Kidney (tissue), 14 donors: ENCODE data around the gene ANKRD6. TPM values are rescaled to one million over a fixed set of nuclear protein-coding genes. Genes with fewer than 3 reads are reported as not detected.

Experiments
- DNase-seq, 5 donors: peaks; one replicate each; pipeline ENCODE4 v3.0.0-alpha.2; 2013 to 2020
- FAIRE-seq: peaks from 2 replicates; lab custom pipeline; 2012; peaks lifted over from hg19 to GRCh38; lab: Jason Lieb, UNC
- H3K27ac ChIP-seq, 2 donors: one replicate each; pipeline ENCODE4 v1.7.0; 2013; ENCODE audit warnings: low read depth in 2 of 2, low read length in 2 of 2, inconsistent platforms in 1 of 2
- H3K27me3 ChIP-seq: one replicate; pipeline ENCODE4 v1.7.1; 2013; ENCODE audit warnings: low read length, inconsistent platforms; ENCODE audit not compliant: control insufficient read depth, insufficient read depth
- H3K36me3 ChIP-seq, 3 donors: one replicate each; pipeline versions ENCODE4 v1.7.0 to v1.7.1; 2013; ENCODE audit warnings: low read length in 3 of 3, control low read depth in 1 of 3, inconsistent platforms in 1 of 3; ENCODE audit not compliant: insufficient read depth in 3 of 3, control insufficient read depth in 2 of 3
- H3K4me1 ChIP-seq, 3 donors: one replicate each; pipeline versions ENCODE4 v1.7.0 to v1.7.1; 2013; ENCODE audit warnings: low read length in 3 of 3, inconsistent platforms in 1 of 3, low read depth in 1 of 3; ENCODE audit not compliant: control insufficient read depth in 2 of 3, insufficient read depth in 2 of 3
- H3K4me3 ChIP-seq, 3 donors: one replicate each; pipeline versions ENCODE4 v1.7.0 to v1.8.1; 2013; ENCODE audit warnings: low read length in 3 of 3, control low read depth in 1 of 3, inconsistent platforms in 1 of 3
- H3K9ac ChIP-seq, 3 donors: one replicate each; pipeline versions ENCODE4 v1.7.0 to v1.7.1; 2013; ENCODE audit warnings: low read length in 3 of 3, control low read depth in 1 of 3, inconsistent platforms in 1 of 3
- H3K9me3 ChIP-seq, 3 donors: one replicate each; pipeline versions ENCODE4 v1.7.0 to v1.7.1; 2013; ENCODE audit warnings: low read length in 3 of 3, control low read depth in 1 of 3, inconsistent platforms in 1 of 3; ENCODE audit not compliant: control insufficient read depth in 2 of 3, insufficient read depth in 1 of 3
- CTCF ChIP-seq: IDR thresholded peaks from 3 replicates; pipeline ENCODE4 v1.5.1; 2012; ENCODE audit warnings: mild to moderate bottlenecking, moderate library complexity, borderline replicate concordance; ENCODE audit not compliant: insufficient read depth; ENCODE audit errors: extremely low read depth
- intact Hi-C: fragments of 100-400 bp; cut with DNase I; formaldehyde crosslinking; loops from one replicate; pipeline ENCODE4 v1.11.1; 2022
- polyA plus RNA-seq: library from polyadenylated mRNA; stranded (reverse); fragments of 350-450 nt; fragmentation: Illumina TruSeq; extraction: RNeasy Lipid Tissue Mini Kit (QIAGEN cat#74804); gene quantifications from one replicate; pipeline ENCODE4 v1.2.3, GENCODE V29; 2014; ENCODE audit warnings: low read depth, low replicate concordance; ENCODE audit not compliant: insufficient read depth
- total RNA-seq: library from RNA; stranded (reverse); fragmentation: NEBNext Ultra II Directional; extraction: Animal tissue kit (Norgen Biotek cat#: 25700); gene quantifications from one replicate; pipeline ENCODE4 v1.2.1, GENCODE V29; 2021
- donor health status: control.
- donor health status: control.
- donor health status: control.
- donor health status: control.
- donor health status: control.
- donor health status: DM: yes; HTN: yes; CAD: no.
- donor health status: Normal renal cell carcinoma (clear cell type).

ANKRD6 gene
- total and polyA plus RNA-seq, 2 donors from 2014 or later: 10.3 to 29.5 TPM

- DNase-seq (no peak), FAIRE-seq (no peak)
- H3K9ac ChIP-seq: no peak overlapping the region
- no peaks in the 10 kb centered on the region for H3K9me3 ChIP-seq
- TF ChIP-seq CTCF: no peak
- no peaks in the 10 kb centered on the region for H3K27me3 ChIP-seq
- no peaks in the 10 kb centered on the region for H3K36me3 ChIP-seq
- no peak overlapping the region for H3K4me3 ChIP-seq
- H3K27ac ChIP-seq: no peak overlapping the region
- no peaks in the 10 kb centered on the region for H3K4me1 ChIP-seq
- intact Hi-C loops: no loop called here
Observed at GRCh38 chr6:89585154-89585553, 152.2 kb downstream of the ANKRD6 start.

GRCh38 chr6:89589297-89590025 is 156.5 kb downstream of the ANKRD6 start:
- H3K9me3 ChIP-seq: no peaks in the 10 kb centered on the region
- DNase-seq (no peak), FAIRE-seq (no peak)
- intact Hi-C loops: no loop called here
- H3K4me3 ChIP-seq: no peak overlapping the region
- H3K36me3 ChIP-seq: no peaks in the 10 kb centered on the region
- no peaks in the 10 kb centered on the region for H3K27me3 ChIP-seq
- H3K9ac ChIP-seq: no peak overlapping the region
- no peak for TF ChIP-seq CTCF
- no peaks in the 10 kb centered on the region for H3K4me1 ChIP-seq
- no peak overlapping the region for H3K27ac ChIP-seq

- Histone ChIP-seq H3K27ac (no peak overlapping the region), H3K4me1 (no peaks in the 10 kb centered on the region), H3K9ac (no peak overlapping the region), H3K4me3 (no peak overlapping the region), H3K9me3 (no peaks in the 10 kb centered on the region), H3K36me3 (no peaks in the 10 kb centered on the region), H3K27me3 (no peaks in the 10 kb centered on the region)
- intact Hi-C loops: no loop called here
- no peak for DNase-seq
- no peak for TF ChIP-seq CTCF
- FAIRE-seq: no peak
Observed at GRCh38 chr6:89590133-89590532, 157.2 kb downstream of the ANKRD6 start.
